SK-N-MC (cell line): ENCODE results near the gene GIGYF2.

ENCODE experiments used
- EZH2 ChIP-seq: fragments of 200-600 bp; sonication (generic); IDR thresholded peaks from one replicate; pipeline ENCODE4 v1.6.1; 2017; ENCODE audit warnings: antibody characterized with exemption
- FOXP2 ChIP-seq: optimal IDR thresholded peaks from 2 replicates; pipeline ENCODE3; 2011; ENCODE audit warnings: mild to moderate bottlenecking, moderate library complexity; ENCODE audit not compliant: insufficient read depth; ENCODE audit errors: extremely low read length, control extremely low read depth
- POLR2AphosphoS5 ChIP-seq: IDR thresholded peaks from 2 replicates; pipeline ENCODE4 v1.6.1; 2012; ENCODE audit warnings: mild to moderate bottlenecking, low read depth, low read length, borderline replicate concordance

DNA sequence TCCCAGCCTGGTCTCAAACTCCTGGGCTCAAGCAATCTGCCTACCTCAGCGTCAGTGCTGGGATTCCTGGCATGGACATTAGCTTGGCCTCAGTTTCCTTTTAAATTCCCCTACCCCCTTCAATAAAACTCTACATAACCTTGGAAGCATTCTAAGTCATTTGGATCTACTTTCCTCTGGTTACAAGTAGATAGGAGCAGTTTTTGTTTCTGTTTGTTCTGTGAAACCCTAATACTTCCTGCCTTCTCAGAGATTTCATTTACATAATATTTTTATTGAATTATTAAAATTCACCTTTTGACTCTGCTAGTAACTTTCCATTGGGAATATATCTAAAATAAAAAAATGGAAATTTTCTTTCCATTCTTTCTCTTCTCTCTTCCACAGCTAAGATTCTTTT, 25.9 kb downstream of the GIGYF2 start:
- TF ChIP-seq EZH2 (no peak), POLR2AphosphoS5 (no peak), FOXP2 (no peak)
